Right lung (tissue), 10 donors: ENCODE data around the gene TEX264. TPM values are rescaled to one million over a fixed set of nuclear protein-coding genes. Genes with fewer than 3 reads are reported as not detected.
A peak's percentile ranks its signal among the peaks of the same experiment; 100 is the strongest.
"Not testable (repeated sequence)": the region's sequence is repeated elsewhere in the genome, so short reads cannot be mapped to it uniquely, and the experiment has no call there.

Experiments
- DNase-seq, 2 donors: peaks; one replicate each; pipeline ENCODE4 v3.0.0-alpha.2; 2013
- long read RNA-seq, 8 donors: transcript quantifications; one replicate each; lab custom pipeline, GENCODE V29; 2026
- polyA plus RNA-seq, 5 donors: library from polyadenylated mRNA; unstranded; fragments of 120-200 nt; gene quantifications; one replicate each; pipeline versions ENCODE4 v1.2.1 to v1.2.3, GENCODE V29; 2013; ENCODE audit warnings: inconsistent platforms in 1 of 5, low replicate concordance in 1 of 5; ENCODE audit not compliant: insufficient read length in 5 of 5, insufficient read depth in 1 of 5

Gene TEX264, protein sequence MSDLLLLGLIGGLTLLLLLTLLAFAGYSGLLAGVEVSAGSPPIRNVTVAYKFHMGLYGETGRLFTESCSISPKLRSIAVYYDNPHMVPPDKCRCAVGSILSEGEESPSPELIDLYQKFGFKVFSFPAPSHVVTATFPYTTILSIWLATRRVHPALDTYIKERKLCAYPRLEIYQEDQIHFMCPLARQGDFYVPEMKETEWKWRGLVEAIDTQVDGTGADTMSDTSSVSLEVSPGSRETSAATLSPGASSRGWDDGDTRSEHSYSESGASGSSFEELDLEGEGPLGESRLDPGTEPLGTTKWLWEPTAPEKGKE
- 10 to 100 TPM; 32.4 to 41.7 (median 36.9) TPM for polyA plus RNA-seq
- long read RNA-seq, donor 1, transcript TEX264-201 (5 exons, 1,340 nt): major isoform, 15 of 47 reads
- long read RNA-seq, donor 1, partial matches to known transcripts: 26 of 47 reads
- long read RNA-seq, donor 1, other reads (novel, unspliced or antisense): 0 of 47 reads
- long read RNA-seq, donor 2, transcript TEX264-201 (5 exons, 1,340 nt): major isoform, 14 of 24 reads
- long read RNA-seq, donor 2, partial matches to known transcripts: 6 of 24 reads
- long read RNA-seq, donor 2, other reads (novel, unspliced or antisense): 0 of 24 reads
- long read RNA-seq, donor 3, transcript TEX264-201 (5 exons, 1,340 nt): major isoform, 12 of 24 reads
- long read RNA-seq, donor 3, partial matches to known transcripts: 10 of 24 reads
- long read RNA-seq, donor 3, other reads (novel, unspliced or antisense): 0 of 24 reads
- long read RNA-seq, donor 4, transcript TEX264-201 (5 exons, 1,340 nt): major isoform, 5 of 7 reads
- long read RNA-seq, donor 4, partial matches to known transcripts: 0 of 7 reads
- long read RNA-seq, donor 4, other reads (novel, unspliced or antisense): 0 of 7 reads
- long read RNA-seq, donor 5, transcript TEX264-201 (5 exons, 1,340 nt): major isoform, 20 of 31 reads
- long read RNA-seq, donor 5, partial matches to known transcripts: 5 of 31 reads
- long read RNA-seq, donor 5, other reads (novel, unspliced or antisense): 0 of 31 reads
- long read RNA-seq, donor 6, transcript TEX264-201 (5 exons, 1,340 nt): major isoform, 28 of 46 reads
- long read RNA-seq, donor 6, partial matches to known transcripts: 13 of 46 reads
- long read RNA-seq, donor 6, other reads (novel, unspliced or antisense): 0 of 46 reads
- long read RNA-seq, donor 7, transcript TEX264-201 (5 exons, 1,340 nt): major isoform, 13 of 25 reads
- long read RNA-seq, donor 7, partial matches to known transcripts: 9 of 25 reads
- long read RNA-seq, donor 7, other reads (novel, unspliced or antisense): 0 of 25 reads
- long read RNA-seq, donor 8, transcript TEX264-201 (5 exons, 1,340 nt): major isoform, 11 of 14 reads
- long read RNA-seq, donor 8, partial matches to known transcripts: 0 of 14 reads
- long read RNA-seq, donor 8, other reads (novel, unspliced or antisense): 0 of 14 reads

DNA sequence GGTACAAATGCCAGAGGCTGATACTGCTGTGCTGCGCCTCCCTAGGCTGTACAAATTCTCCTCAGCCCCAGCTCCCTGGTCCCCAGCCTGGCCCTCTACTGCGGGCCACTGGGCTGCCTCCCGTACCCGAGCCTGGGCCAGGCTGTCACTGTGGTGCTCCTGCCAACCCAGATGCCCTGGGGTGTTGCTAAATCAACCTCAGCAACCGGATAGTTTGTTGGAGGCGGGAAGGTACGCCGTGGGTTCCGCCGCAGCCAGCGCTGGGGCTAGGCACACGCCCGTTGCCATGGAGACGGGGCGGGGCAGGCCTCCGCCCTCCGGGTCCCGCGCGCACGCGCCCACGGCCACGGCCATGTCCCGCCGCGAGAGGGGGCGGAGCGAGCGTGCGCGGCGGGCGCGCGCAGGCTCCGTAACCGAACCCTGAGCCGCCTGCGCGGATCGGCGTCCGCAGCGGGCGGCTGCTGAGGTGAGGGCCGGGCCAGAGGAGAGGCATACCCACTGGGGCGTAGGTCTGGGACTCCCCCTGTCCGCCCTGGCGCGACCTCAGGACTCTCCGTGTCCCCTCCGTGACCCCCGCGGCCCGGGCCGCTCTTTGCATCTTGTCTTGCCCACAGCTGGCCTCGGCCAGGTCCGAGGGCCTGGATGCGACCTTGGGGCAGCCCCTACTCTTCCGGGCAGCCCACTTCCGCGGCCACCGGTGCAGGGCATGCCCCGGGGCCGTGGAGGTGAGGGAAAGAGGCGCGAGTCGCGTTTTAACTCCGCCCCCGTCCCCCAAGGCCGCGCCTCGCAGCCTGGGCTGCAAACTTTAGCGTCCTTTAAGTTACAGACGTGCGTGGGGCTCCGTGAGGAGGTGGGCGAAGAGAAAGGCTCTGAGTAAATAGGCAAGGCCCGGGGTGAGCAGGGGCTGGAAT lies at the start of gene TEX264:
TEX264 (plus strand) TSS at position 430 of the 911 bp plus-strand sequence. CDS start 3,053 bp downstream, outside the sequence.
- peak; percentile 80 to 86 for DNase-seq

DNA sequence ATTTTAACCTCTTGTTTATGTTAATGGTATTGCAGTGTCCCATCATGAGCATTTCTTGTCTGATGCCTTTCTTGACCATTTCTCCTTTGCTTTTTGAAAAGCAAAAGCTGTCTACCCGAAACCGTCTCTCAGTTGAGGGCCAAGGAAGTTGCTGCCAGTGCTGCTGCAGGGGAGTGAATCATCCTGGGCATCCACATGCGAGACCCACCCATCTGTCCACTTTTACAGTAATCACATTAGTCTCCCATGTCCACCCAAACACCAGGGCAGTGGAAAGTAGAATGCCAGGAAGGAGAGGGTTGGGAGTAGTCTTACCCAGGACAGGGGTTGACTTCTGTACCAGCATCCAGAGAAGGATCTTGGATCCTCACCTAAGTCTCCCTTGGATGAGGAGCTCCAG lies 48.6 kb upstream of the TEX264 start:
- DNase-seq: no peak

DNA sequence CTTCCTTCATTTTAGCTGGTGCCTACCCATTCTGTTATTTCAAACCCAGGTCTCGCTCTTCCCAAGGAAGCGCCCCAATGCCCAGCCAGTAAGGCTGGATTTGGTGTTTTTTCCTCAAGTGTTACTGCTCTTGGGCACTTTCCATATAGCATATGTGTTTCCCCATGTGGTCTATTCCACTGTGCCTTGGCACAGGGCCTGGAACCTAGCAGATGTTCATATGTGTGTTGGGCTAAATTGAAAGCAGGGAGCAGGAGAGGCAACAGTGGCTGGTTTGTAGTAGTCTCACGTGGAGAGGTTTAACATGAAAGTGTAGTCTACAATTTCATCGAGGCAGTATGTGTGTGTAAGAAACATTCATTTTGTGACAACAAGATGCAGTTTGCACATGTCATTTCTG lies 48.2 kb upstream of the TEX264 start:
- DNase-seq: peak; percentile 54 to 59

DNA sequence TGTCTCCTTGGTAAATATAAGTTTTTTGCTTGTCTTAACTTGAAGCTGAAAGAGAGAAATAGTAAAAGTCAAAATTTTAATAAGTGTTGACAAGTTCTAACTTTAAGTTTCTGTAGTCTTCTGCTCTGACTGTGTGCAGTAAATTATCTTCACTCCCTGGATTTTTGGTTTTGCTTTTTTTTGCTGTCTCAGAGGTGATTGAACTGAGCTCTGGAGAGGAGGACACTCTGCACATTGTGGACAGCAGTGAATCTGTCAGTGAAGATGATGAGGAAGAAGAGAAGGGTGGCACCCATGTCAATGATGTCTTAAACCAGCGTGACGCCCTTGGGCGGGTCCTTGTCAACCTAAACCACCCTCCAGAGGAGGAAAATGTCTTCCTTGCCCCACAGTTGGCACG lies 40.5 kb upstream of the TEX264 start:
- DNase-seq: no peak

DNA sequence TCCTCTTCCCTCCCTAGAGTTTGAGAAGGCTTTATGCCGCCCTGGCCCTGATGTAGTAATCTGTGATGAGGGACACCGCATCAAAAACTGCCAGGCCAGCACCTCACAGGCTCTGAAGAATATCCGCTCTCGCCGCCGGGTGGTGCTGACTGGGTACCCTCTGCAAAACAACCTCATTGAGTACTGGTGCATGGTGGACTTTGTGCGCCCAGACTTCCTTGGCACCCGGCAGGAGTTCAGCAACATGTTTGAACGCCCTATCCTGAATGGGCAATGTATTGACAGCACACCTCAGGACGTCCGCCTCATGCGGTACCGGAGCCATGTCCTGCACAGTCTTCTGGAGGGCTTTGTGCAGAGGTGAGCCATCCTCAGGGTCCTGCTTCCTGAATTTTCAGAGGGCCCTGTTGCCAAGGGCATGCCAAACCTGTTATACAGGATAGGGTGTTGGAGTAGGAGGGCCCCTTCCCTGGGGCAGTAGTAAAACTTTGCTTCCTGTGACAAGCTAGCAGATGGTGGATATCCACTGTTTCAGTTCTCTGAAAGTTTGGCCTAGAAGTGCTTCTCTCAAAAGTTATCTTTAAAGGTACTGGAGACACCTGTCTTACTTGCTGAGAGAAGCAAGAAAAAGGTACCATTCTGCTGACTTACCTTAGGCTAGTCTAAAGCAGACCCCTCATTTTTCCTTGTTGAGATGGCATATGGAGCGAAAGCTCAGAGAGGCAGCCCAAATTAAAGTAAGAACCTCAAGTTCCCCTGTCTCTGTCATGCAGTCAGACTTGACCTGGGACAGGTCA lies 33.7 kb upstream of the TEX264 start:
- DNase-seq: no peak

DNA sequence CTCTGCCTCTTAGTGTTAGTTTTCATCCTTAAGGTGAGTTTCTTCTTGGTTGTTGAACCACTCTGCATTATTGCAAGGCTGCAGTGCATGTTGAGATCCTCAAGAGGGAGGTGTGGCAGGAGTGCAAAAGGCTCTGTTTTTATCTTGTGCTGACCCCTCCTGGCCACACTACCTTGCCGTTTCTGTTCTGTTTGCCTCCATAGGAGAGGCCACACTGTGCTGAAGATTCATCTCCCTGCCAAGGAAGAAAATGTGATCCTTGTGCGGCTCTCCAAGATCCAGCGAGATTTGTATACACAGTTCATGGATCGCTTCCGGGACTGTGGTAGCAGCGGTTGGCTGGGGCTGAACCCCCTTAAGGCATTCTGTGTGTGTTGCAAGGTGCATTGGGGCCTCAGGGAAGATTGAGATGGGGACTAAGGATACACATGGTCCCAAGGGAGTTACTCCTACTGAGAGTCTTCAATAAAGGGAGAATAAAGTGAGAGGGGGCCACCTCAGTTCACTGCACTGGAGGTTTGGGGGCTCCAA lies 33.0 kb upstream of the TEX264 start:
- DNase-seq: no peak

DNA sequence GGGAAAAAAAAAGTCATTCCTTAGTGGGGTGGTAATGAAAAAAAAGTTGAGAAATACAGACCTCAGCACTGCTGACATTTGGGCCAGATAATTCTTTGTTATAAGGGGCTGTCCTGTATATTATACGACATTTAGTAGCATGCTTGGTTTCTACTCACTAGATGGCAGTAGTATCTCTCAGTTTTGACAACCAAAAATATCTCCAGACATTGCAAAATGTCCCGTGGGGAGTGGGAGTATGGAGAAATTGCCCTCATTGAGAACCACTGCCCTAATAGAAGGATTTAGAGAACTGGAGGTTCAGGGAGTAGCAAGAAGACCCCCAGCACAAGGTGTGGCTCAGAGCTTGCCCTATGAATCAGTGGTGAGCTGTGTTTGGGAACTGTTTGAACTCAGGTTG lies 28.6 kb upstream of the TEX264 start:
- DNase-seq: no peak

DNA sequence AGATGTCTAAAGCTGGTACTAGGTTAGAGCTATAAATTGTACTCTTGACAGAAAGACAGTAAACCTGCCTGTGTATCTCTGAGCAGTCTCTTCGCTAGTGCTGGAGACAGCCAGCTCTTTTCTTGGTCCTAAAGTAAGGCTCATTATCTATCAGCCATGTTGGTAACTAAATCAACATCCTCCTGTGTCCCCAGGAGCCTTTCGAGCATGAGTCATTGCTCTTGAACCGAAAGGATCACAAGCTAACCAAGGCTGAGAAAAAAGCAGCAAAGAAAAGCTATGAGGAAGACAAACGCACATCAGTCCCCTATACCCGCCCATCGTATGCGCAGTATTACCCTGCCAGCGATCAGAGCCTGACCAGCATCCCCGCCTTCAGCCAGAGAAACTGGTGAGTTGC lies 25.0 kb upstream of the TEX264 start:
- DNase-seq: no peak

DNA sequence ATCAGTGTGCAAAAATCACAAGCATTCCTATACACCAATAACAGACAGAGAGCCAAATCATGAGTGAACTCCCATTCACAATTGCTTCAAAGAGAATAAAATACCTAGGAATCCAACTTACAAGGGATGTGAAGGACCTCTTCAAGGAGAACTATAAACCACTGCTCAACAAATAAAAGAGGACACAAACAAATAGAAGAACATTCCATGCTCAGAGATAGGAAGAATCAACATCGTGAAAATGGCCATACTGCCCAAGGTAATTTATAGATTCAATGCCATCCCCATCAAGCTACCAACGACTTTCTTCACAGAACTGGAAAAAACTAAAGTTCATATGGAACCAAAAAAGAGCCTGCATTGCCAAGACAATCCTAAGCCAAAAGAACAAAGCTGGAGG lies 18.9 kb upstream of the TEX264 start:
- not testable (repeated sequence) for DNase-seq

DNA sequence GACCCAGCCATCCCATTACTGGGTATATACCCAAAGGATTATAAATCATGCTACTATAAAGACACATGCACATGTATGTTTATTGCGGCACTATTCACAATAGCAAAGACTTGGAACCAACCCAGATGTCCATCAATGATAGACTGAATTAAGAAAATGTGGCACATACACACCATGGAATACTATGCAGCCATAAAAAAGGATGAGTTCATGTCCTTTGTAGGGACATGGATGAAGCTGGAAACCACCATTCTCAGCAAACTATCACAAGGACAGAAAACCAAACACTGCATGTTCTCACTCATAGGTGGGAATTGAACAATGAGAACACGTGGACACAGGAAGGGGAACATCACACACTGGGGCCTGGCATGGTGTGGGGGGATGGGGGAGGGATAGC lies 17.6 kb upstream of the TEX264 start:
- DNase-seq: not testable (repeated sequence)

DNA sequence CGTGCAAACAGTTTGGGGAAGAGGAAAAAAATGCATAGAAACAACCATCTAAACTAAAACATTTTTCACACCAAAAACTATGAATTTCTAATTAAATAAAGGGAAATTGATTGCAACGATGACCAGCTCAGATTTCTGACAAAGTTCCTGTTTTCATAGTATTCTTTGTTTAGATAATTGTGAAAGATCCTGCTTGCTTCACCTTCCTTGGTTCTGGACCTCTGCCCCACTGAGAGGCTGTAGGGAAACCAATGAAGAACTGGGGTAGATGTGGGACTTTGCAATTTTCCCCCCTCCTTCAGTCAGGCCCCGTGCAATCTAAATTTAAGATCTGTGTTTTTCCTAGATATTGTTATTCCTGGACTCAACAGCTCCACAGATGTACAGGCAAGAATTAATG lies 13.8 kb upstream of the TEX264 start:
- no peak for DNase-seq

DNA sequence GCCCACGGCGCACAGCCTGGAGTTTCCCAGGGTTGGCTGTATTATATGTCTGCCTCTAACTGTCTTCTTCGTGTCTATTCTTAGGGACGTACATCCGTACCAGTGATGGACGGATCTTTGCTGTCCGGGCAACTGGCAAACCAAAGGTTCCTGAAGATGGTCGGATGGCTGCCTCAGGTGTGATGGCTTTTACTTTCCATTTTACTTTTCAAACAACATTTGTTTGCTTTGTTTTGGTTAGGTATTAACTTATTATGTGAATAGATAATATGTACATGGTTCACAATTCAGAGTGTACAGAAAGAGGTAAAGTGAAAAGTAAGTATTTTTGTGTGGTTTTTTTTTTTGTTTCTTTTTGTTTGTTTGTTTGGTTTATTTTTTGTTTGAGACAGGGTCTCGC lies 11.1 kb upstream of the TEX264 start:
- no peak for DNase-seq

DNA sequence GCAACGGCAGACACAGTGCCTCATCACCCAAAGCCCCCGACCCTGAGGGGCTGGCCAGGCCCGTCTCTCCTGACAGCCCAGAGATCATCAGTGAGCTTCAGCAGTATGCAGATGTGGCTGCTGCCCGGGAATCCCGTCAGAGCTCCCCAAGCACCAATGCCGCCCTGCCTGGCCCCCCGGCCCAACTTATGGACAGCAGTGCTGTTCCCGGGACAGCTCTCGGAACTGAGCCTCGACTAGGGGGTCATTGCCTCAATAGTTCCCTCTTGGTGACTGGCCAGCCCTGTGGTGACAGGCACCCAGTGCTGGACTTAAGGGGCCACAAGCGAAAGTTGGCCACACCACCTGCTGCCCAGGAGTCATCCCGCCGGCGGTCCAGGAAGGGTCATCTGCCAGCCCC lies 8.6 kb upstream of the TEX264 start:
- no peak for DNase-seq

DNA sequence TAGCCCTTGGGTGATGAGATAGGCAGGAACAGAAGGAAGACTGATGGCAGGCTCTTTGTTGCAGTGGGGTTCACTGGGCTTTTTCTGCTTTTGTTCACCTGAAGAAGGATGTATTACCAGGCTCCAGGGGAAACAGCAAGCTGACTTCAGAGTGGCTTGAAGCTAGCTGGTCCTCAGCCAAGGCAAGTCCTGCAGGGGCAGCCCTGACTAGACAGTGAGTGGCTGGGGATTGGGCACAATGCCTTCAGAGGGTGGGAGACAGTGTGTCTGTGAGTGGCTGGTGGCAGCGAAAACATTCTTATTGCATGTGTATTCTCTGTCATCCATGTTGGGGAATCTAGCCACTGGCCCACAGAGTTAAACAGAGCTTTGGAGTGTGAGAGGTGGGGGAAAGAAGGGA lies 2.3 kb upstream of the TEX264 start:
- DNase-seq: no peak

DNA sequence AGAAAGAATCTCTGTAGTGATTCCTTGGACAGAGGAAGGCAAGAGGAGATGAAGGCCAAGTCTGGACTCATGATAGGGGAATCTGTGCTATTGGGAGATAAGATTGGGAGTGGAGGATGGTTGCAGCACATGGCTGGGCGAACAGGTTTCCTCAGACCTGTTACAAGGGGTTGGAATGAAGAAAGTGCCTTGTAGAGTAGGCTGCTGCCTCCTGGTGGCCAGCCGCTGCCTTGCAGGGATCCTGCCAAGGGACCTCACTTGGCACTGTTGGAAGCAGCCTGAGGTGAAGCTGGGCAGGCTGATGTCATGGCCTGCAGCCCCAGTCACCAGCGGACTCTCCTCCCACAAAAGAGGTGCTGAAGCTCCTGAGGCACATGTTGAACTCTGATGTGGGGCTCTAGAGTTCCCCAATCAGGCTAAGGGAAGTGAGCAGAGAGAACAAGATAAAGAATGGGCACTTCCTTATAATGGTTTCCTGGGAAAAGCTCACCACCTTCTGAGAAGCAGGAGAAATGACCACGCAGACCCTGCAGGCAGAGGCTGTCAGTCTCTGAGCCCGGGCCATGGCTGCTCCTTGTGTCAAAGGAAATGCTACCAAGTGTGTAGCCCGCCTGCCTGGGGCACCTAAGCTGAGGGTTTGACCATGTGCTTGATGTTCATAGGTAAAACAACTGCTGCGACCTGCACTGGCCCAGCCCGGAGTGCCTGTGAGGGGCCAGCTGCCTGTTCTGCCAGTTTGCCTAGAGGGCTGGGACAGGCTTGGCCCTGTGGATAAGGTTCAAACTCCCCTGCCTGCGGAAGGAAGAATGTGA lies 1.6 kb upstream of the TEX264 start:
- peak; percentile 62 to 73 for DNase-seq

DNA sequence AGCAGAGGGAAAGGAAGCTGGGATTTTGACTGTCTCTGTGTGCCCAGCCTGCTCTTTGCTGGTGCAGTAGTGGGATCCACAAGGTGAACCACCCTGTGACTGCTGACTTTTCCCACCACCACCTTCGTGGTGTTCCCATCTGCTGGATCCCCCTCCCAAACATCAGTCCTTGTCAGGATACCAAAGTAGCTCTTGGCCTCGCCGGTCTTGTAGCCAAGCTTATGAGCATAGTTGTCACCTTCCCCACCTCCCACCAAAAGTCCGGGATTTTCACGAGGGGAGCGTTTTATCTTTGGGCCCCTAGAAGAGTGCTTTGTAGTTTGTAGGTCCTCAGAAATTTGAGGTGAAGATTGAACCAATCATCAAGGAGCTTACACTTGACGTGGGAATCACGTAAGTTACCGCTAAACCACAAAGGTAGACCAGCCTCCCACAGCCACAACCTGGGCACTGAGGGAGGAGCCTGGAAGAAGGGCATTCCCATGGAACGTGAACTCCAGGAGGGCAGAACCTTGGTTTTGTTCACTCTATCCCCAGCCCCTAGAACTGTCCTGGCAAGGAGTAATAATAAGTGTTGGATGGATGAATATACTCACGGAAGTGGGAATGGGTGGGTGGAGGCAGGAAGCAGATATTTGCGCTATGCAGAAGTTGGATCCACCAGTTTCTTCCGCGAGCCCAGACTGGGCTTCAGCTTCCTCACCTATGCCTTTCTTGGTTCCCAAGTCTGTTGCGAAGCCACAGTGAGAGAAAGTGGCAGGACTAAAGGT lies 814 bp upstream of the TEX264 start:
- DNase-seq: no peak

DNA sequence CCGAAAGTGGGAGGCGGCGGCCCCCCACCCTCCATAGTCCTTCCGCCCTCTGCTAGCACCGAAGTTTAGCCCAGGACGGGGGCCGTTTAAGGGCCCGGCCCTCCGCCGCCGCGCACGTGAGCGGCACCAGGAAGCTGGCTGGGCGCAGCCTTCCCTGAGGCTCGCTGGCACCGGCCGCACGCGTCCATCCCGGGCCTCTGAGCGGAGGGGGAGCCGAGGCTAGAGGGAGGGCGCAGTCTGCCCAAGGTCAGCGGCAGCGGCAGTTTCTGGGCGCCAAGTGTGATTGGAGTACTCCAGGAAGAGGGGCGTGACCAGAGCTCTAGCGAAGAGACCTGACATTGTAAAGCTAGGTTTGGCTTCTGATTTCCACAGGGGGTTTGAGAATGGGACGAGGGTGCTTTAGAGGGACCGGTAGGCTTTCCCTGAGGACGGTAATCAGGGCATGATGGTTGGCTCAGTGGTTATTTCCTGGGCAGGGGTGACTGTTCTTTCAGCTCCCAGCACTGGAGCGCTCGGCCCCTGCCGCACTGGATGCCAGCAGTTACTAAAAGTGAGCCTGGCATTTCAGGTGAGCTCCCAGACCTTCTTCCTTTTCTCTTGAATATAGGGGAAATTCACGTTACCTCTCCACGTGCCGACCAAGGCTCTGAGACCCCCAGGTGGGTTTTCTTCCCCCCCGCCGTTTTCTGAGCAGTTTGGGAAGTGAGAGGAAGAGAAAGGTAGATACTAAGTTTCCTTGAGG lies 853 bp downstream of the TEX264 start:
- DNase-seq: peak; percentile 38 to 42
